ENCODE results near the gene DNAJB8. TPM values are rescaled to one million over a fixed set of nuclear protein-coding genes. Genes with fewer than 3 reads are reported as not detected.

The DNAJB8 gene
- total and polyA plus RNA-seq, 2 experiments from 2014 or later: not detected

- no peaks in the 10 kb centered on the region for H3K36me3 ChIP-seq
- H3K27ac ChIP-seq: no peak overlapping the region
- H3K4me3 ChIP-seq: no peak overlapping the region
- TF ChIP-seq CTCF (IDR thresholded peaks at IDR 0.05; ENCODE audit: low read depth, low read length): no peak
- H3K4me1 ChIP-seq (ENCODE audit: low read depth): no peaks in the 10 kb centered on the region
- DNase-seq (ENCODE audit: low read depth in 1 of 2, low spot score in 1 of 2): no peak
- H3K9me3 ChIP-seq (ENCODE audit: low read depth): no peaks in the 10 kb centered on the region
- H3K27me3 ChIP-seq: peaks cover 33% of the 10 kb centered on the region
Measured at GRCh38 chr3:128472449-128473179, 5.9 kb upstream of the DNAJB8 start.

GRCh38 chr3:128471720-128472119, 5.0 kb upstream of the DNAJB8 start:
- DNase-seq (ENCODE audit: low read depth in 1 of 2, low spot score in 1 of 2): no peak
- no peak for TF ChIP-seq CTCF (IDR thresholded peaks at IDR 0.05; ENCODE audit: low read depth, low read length)
- Histone ChIP-seq H3K4me3 (no peak overlapping the region), H3K9me3 (ENCODE audit: low read depth) (no peaks in the 10 kb centered on the region), H3K36me3 (no peaks in the 10 kb centered on the region), H3K4me1 (ENCODE audit: low read depth) (no peaks in the 10 kb centered on the region), H3K27me3 (peaks cover 35% of the 10 kb centered on the region), H3K27ac (no peak overlapping the region)

GRCh38 chr3:128471110-128471509, 4.4 kb upstream of the DNAJB8 start:
- TF ChIP-seq CTCF (IDR thresholded peaks at IDR 0.05; ENCODE audit: low read depth, low read length): no peak
- DNase-seq (ENCODE audit: low read depth in 1 of 2, low spot score in 1 of 2): no peak
- no peak overlapping the region for H3K27ac ChIP-seq
- H3K36me3 ChIP-seq: no peaks in the 10 kb centered on the region
- peaks cover 35% of the 10 kb centered on the region for H3K27me3 ChIP-seq
- no peaks in the 10 kb centered on the region for H3K4me1 ChIP-seq (ENCODE audit: low read depth)
- no peak overlapping the region for H3K4me3 ChIP-seq
- H3K9me3 ChIP-seq (ENCODE audit: low read depth): no peaks in the 10 kb centered on the region

- Histone ChIP-seq H3K27me3 (peaks cover 35% of the 10 kb centered on the region), H3K4me1 (ENCODE audit: low read depth) (no peaks in the 10 kb centered on the region), H3K9me3 (ENCODE audit: low read depth) (no peaks in the 10 kb centered on the region), H3K27ac (no peak overlapping the region), H3K4me3 (no peak overlapping the region), H3K36me3 (no peaks in the 10 kb centered on the region)
- TF ChIP-seq CTCF (IDR thresholded peaks at IDR 0.05; ENCODE audit: low read depth, low read length): no peak
- no peak for DNase-seq (ENCODE audit: low read depth in 1 of 2, low spot score in 1 of 2)
Measured at GRCh38 chr3:128470134-128470899, 3.6 kb upstream of the DNAJB8 start.

- DNase-seq (ENCODE audit: low read depth in 1 of 2, low spot score in 1 of 2): no peak
- TF ChIP-seq CTCF (IDR thresholded peaks at IDR 0.05; ENCODE audit: low read depth, low read length): no peak
- Histone ChIP-seq H3K4me1 (ENCODE audit: low read depth) (no peaks in the 10 kb centered on the region), H3K27ac (no peak overlapping the region), H3K27me3 (peaks cover 33% of the 10 kb centered on the region), H3K4me3 (no peak overlapping the region), H3K9me3 (ENCODE audit: low read depth) (no peaks in the 10 kb centered on the region), H3K36me3 (no peaks in the 10 kb centered on the region)
Measured at GRCh38 chr3:128469556-128469955, 2.9 kb upstream of the DNAJB8 start.

Data from cardiac muscle cell (in vitro differentiated cells and primary cell).